ENCODE data around the gene MYBPC1. TPM values are rescaled to one million over a fixed set of nuclear protein-coding genes. Genes with fewer than 3 reads are reported as not detected.
A peak's percentile ranks its signal among the peaks of the same experiment; 100 is the strongest.

Gene MYBPC1
- total and polyA plus RNA-seq, 2 of the 13 experiments (the other 11 are each of a cell fraction or from before 2014, with no cell fraction given) = 0.31 to 0.53 TPM

DNA sequence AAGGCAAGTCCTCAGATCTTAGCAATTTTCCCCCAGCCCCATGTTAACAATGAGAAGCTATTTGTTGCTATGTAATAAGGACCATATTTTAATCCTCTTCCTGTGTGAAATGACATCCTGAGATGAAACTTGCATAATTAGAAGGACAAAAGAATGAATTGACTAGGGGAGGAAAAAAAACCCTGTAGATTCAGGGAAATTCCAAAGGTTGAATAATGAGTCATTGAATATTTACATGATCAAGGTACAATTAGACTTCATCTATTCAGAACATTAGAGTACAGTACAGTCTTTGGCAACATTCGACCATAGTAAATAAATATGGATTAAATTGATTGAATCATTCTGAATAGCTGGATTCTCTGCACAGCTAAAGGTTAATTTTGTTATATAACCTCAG is 9.4 kb downstream of the MYBPC1 start (continued):
- no peak for TF ChIP-seq CENPX (CRISPR knock-in tag; IDR thresholded peaks at IDR 0.05)
- peak; percentile 31; the same call in 1 of the 2 replicates for TF ChIP-seq NR2F6 (IDR thresholded peaks at IDR 0.05)
- TF ChIP-seq NR2F6 (CRISPR knock-in tag; IDR thresholded peaks at IDR 0.05) = no peak; the same call in 1 of the 2 replicates
- TF ChIP-seq, protein P1, sequence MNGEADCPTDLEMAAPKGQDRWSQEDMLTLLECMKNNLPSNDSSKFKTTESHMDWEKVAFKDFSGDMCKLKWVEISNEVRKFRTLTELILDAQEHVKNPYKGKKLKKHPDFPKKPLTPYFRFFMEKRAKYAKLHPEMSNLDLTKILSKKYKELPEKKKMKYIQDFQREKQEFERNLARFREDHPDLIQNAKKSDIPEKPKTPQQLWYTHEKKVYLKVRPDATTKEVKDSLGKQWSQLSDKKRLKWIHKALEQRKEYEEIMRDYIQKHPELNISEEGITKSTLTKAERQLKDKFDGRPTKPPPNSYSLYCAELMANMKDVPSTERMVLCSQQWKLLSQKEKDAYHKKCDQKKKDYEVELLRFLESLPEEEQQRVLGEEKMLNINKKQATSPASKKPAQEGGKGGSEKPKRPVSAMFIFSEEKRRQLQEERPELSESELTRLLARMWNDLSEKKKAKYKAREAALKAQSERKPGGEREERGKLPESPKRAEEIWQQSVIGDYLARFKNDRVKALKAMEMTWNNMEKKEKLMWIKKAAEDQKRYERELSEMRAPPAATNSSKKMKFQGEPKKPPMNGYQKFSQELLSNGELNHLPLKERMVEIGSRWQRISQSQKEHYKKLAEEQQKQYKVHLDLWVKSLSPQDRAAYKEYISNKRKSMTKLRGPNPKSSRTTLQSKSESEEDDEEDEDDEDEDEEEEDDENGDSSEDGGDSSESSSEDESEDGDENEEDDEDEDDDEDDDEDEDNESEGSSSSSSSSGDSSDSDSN (CRISPR knock-in tag; IDR thresholded peaks at IDR 0.05) = no peak
- no peak for TF ChIP-seq ZNF468 (CRISPR knock-in tag; IDR thresholded peaks at IDR 0.05)
- TF ChIP-seq, protein P2, sequence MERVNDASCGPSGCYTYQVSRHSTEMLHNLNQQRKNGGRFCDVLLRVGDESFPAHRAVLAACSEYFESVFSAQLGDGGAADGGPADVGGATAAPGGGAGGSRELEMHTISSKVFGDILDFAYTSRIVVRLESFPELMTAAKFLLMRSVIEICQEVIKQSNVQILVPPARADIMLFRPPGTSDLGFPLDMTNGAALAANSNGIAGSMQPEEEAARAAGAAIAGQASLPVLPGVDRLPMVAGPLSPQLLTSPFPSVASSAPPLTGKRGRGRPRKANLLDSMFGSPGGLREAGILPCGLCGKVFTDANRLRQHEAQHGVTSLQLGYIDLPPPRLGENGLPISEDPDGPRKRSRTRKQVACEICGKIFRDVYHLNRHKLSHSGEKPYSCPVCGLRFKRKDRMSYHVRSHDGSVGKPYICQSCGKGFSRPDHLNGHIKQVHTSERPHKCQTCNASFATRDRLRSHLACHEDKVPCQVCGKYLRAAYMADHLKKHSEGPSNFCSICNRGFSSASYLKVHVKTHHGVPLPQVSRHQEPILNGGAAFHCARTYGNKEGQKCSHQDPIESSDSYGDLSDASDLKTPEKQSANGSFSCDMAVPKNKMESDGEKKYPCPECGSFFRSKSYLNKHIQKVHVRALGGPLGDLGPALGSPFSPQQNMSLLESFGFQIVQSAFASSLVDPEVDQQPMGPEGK (CRISPR knock-in tag; IDR thresholded peaks at IDR 0.05) = no peak
- no peak for TF ChIP-seq CREB1 (IDR thresholded peaks at IDR 0.05)
- peak; percentile 70 for TF ChIP-seq CREB1 (CRISPR knock-in tag; IDR thresholded peaks at IDR 0.05)
- TF ChIP-seq MEIS2 (CRISPR knock-in tag; IDR thresholded peaks at IDR 0.05) = no peak
- TF ChIP-seq TAF15 (IDR thresholded peaks at IDR 0.05; ENCODE audit: low read depth, low read length, poor library complexity, severe bottlenecking) = no peak
- no peak for TF ChIP-seq GFI1 (CRISPR knock-in tag; IDR thresholded peaks at IDR 0.05; ENCODE audit: borderline replicate concordance)
- TF ChIP-seq MIXL1 (CRISPR knock-in tag; IDR thresholded peaks at IDR 0.05) = peak; percentile 67
- TF ChIP-seq, protein P3, sequence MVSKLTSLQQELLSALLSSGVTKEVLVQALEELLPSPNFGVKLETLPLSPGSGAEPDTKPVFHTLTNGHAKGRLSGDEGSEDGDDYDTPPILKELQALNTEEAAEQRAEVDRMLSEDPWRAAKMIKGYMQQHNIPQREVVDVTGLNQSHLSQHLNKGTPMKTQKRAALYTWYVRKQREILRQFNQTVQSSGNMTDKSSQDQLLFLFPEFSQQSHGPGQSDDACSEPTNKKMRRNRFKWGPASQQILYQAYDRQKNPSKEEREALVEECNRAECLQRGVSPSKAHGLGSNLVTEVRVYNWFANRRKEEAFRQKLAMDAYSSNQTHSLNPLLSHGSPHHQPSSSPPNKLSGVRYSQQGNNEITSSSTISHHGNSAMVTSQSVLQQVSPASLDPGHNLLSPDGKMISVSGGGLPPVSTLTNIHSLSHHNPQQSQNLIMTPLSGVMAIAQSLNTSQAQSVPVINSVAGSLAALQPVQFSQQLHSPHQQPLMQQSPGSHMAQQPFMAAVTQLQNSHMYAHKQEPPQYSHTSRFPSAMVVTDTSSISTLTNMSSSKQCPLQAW (CRISPR knock-in tag; IDR thresholded peaks at IDR 0.05) = no peak
- no peak for TF ChIP-seq PHF5A (CRISPR knock-in tag; IDR thresholded peaks at IDR 0.05; ENCODE audit: low read depth, unreplicated experiment)
- TF ChIP-seq ZC3H13 (CRISPR knock-in tag; IDR thresholded peaks at IDR 0.05) = no peak
- 0 out of 2 replicates have a peak, but pooled peaks have one; percentile 19 for TF ChIP-seq ZNF792 (CRISPR knock-in tag; IDR thresholded peaks at IDR 0.05)
- TF ChIP-seq, protein P4, sequence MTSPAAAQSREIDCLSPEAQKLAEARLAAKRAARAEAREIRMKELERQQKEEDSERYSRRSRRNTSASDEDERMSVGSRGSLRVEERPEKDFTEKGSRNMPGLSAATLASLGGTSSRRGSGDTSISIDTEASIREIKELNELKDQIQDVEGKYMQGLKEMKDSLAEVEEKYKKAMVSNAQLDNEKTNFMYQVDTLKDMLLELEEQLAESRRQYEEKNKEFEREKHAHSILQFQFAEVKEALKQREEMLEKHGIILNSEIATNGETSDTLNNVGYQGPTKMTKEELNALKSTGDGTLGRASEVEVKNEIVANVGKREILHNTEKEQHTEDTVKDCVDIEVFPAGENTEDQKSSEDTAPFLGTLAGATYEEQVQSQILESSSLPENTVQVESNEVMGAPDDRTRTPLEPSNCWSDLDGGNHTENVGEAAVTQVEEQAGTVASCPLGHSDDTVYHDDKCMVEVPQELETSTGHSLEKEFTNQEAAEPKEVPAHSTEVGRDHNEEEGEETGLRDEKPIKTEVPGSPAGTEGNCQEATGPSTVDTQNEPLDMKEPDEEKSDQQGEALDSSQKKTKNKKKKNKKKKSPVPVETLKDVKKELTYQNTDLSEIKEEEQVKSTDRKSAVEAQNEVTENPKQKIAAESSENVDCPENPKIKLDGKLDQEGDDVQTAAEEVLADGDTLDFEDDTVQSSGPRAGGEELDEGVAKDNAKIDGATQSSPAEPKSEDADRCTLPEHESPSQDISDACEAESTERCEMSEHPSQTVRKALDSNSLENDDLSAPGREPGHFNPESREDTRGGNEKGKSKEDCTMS (CRISPR knock-in tag; conservative IDR thresholded peaks at IDR 0.05) = no peak
- peak; percentile 21; the same call in 1 of the 2 replicates for TF ChIP-seq SIX1 (CRISPR knock-in tag; IDR thresholded peaks at IDR 0.05; ENCODE audit: borderline replicate concordance)
- TF ChIP-seq, protein P5, sequence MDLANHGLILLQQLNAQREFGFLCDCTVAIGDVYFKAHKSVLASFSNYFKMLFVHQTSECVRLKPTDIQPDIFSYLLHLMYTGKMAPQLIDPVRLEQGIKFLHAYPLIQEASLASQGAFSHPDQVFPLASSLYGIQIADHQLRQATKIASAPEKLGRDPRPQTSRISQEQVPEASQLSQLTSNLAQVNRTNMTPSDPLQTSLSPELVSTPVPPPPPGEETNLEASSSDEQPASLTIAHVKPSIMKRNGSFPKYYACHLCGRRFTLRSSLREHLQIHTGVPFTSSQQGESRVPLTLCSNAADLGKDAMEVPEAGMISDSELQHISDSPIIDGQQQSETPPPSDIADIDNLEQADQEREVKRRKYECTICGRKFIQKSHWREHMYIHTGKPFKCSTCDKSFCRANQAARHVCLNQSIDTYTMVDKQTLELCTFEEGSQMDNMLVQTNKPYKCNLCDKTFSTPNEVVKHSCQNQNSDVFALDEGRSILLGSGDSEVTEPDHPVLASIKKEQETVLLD (CRISPR knock-in tag; IDR thresholded peaks at IDR 0.05; ENCODE audit: low read depth) = no peak
- TF ChIP-seq ZNF329 (CRISPR knock-in tag; IDR thresholded peaks at IDR 0.05; ENCODE audit: low read depth) = no peak
- TF ChIP-seq, protein P6, sequence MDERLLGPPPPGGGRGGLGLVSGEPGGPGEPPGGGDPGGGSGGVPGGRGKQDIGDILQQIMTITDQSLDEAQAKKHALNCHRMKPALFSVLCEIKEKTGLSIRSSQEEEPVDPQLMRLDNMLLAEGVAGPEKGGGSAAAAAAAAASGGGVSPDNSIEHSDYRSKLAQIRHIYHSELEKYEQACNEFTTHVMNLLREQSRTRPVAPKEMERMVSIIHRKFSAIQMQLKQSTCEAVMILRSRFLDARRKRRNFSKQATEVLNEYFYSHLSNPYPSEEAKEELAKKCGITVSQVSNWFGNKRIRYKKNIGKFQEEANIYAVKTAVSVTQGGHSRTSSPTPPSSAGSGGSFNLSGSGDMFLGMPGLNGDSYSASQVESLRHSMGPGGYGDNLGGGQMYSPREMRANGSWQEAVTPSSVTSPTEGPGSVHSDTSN (CRISPR knock-in tag; IDR thresholded peaks at IDR 0.05) = no peak
